GM23338 (cell line): ENCODE results near the gene PARVG. TPM values are rescaled to one million over a fixed set of nuclear protein-coding genes. Genes with fewer than 3 reads are reported as not detected.

ENCODE experiments used
- CREB1 ChIP-seq: fragments of 250-450 bp; sonication (Bioruptor Pico); IDR thresholded peaks from 2 replicates; pipeline ENCODE4 v1.5.0; 2020; ENCODE audit warnings: low read depth, mild to moderate bottlenecking, moderate library complexity
- JUNB ChIP-seq: IDR thresholded peaks from one replicate; pipeline ENCODE4 v1.6.1; 2016; ENCODE audit warnings: antibody characterized with exemption; ENCODE audit not compliant: unreplicated experiment
- NANOG ChIP-seq: IDR thresholded peaks from 2 replicates; pipeline ENCODE4 v1.6.1; 2016; ENCODE audit warnings: antibody characterized with exemption, borderline replicate concordance
- STAT1 ChIP-seq: IDR thresholded peaks from one replicate; pipeline ENCODE4 v1.6.1; 2016; ENCODE audit warnings: antibody characterized with exemption; ENCODE audit not compliant: unreplicated experiment
- ZNF114 ChIP-seq: fragments of 250-450 bp; sonication (Bioruptor Pico); IDR thresholded peaks from 2 replicates; pipeline ENCODE4 v1.5.0; 2020; ENCODE audit warnings: mild to moderate bottlenecking, moderate library complexity
- ZNF331 ChIP-seq: fragments of 250-450 bp; sonication (Bioruptor Pico); IDR thresholded peaks from 2 replicates; pipeline ENCODE4 v1.5.0; 2020; ENCODE audit warnings: low read depth, mild to moderate bottlenecking, moderate library complexity
- polyA plus RNA-seq: library from polyadenylated mRNA; unstranded; fragments of >200 nt; fragmentation: Nextera tagmentation; extraction: Ambion mirVana; gene quantifications from 2 replicates; pipeline ENCODE4 v1.2.1, GENCODE V29; 2016
- total RNA-seq: library from RNA; depleted of rRNA; stranded (reverse); fragments of >200 nt; shearing (Covaris generic); gene quantifications from 2 replicates; pipeline ENCODE4 v1.2.3, GENCODE V29; 2014
- TF ChIP-seq, protein P1 (sequence below): fragments of 250-450 bp; sonication (Bioruptor Pico); IDR thresholded peaks from 2 replicates; pipeline ENCODE4 v1.5.0; 2020; ENCODE audit warnings: mild to moderate bottlenecking, moderate library complexity
- TF ChIP-seq, protein P2 (sequence below): IDR thresholded peaks from one replicate; pipeline ENCODE4 v1.6.1; 2018; ENCODE audit warnings: antibody characterized with exemption; ENCODE audit not compliant: unreplicated experiment
- TF ChIP-seq, protein P3 (sequence below): IDR thresholded peaks from 2 replicates; pipeline ENCODE4 v1.6.1; 2016; ENCODE audit warnings: antibody characterized with exemption

PARVG gene
- total and polyA plus RNA-seq, 2 experiments from 2014 or later: 0.14 to 0.31 TPM

DNA sequence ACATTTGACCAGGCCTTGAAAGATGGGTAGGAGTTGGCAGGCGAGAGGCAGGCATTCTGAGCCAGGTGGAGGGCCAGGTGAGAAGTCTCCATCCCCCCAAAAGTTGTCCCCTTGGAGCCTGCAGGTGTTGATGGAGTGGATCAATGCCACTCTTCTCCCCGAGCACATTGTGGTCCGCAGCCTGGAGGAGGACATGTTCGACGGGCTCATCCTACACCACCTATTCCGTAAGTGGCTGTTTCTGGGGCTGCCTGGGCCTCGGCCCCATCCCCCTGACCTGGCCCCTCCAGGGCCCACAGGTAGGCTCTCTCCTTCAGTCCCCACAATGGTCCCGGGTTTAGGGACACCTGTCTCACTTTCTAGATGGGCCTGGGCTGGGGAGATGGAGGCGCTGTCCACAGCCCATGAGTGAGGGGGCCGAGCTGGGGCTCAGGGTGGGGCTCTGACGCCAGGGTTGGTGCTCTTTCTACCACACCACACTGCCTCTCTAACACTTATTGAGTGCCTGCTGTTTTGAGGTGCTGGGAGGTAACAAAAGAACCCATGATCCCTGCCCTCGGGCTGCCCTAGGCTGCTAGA, 7.0 kb downstream of the PARVG start (continued):
- TF ChIP-seq, protein P1, sequence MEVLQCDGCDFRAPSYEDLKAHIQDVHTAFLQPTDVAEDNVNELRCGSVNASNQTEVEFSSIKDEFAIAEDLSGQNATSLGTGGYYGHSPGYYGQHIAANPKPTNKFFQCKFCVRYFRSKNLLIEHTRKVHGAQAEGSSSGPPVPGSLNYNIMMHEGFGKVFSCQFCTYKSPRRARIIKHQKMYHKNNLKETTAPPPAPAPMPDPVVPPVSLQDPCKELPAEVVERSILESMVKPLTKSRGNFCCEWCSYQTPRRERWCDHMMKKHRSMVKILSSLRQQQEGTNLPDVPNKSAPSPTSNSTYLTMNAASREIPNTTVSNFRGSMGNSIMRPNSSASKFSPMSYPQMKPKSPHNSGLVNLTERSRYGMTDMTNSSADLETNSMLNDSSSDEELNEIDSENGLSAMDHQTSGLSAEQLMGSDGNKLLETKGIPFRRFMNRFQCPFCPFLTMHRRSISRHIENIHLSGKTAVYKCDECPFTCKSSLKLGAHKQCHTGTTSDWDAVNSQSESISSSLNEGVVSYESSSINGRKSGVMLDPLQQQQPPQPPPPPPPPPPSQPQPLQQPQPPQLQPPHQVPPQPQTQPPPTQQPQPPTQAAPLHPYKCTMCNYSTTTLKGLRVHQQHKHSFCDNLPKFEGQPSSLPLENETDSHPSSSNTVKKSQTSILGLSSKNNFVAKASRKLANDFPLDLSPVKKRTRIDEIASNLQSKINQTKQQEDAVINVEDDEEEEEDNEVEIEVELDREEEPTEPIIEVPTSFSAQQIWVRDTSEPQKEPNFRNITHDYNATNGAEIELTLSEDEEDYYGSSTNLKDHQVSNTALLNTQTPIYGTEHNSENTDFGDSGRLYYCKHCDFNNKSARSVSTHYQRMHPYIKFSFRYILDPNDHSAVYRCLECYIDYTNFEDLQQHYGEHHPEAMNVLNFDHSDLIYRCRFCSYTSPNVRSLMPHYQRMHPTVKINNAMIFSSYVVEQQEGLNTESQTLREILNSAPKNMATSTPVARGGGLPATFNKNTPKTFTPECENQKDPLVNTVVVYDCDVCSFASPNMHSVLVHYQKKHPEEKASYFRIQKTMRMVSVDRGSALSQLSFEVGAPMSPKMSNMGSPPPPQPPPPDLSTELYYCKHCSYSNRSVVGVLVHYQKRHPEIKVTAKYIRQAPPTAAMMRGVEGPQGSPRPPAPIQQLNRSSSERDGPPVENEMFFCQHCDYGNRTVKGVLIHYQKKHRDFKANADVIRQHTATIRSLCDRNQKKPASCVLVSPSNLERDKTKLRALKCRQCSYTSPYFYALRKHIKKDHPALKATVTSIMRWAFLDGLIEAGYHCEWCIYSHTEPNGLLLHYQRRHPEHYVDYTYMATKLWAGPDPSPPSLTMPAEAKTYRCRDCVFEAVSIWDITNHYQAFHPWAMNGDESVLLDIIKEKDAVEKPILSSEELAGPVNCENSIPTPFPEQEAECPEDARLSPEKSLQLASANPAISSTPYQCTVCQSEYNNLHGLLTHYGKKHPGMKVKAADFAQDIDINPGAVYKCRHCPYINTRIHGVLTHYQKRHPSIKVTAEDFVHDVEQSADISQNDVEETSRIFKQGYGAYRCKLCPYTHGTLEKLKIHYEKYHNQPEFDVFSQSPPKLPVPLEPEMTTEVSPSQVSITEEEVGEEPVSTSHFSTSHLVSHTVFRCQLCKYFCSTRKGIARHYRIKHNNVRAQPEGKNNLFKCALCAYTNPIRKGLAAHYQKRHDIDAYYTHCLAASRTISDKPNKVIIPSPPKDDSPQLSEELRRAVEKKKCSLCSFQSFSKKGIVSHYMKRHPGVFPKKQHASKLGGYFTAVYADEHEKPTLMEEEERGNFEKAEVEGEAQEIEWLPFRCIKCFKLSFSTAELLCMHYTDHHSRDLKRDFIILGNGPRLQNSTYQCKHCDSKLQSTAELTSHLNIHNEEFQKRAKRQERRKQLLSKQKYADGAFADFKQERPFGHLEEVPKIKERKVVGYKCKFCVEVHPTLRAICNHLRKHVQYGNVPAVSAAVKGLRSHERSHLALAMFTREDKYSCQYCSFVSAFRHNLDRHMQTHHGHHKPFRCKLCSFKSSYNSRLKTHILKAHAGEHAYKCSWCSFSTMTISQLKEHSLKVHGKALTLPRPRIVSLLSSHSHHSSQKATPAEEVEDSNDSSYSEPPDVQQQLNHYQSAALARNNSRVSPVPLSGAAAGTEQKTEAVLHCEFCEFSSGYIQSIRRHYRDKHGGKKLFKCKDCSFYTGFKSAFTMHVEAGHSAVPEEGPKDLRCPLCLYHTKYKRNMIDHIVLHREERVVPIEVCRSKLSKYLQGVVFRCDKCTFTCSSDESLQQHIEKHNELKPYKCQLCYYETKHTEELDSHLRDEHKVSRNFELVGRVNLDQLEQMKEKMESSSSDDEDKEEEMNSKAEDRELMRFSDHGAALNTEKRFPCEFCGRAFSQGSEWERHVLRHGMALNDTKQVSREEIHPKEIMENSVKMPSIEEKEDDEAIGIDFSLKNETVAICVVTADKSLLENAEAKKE: no peak
- TF ChIP-seq ZNF114 (CRISPR knock-in tag) (no peak), NANOG (no peak), ZNF331 (no peak), JUNB (no peak), CREB1 (CRISPR knock-in tag) (no peak), STAT1 (no peak)
- TF ChIP-seq, protein P2, sequence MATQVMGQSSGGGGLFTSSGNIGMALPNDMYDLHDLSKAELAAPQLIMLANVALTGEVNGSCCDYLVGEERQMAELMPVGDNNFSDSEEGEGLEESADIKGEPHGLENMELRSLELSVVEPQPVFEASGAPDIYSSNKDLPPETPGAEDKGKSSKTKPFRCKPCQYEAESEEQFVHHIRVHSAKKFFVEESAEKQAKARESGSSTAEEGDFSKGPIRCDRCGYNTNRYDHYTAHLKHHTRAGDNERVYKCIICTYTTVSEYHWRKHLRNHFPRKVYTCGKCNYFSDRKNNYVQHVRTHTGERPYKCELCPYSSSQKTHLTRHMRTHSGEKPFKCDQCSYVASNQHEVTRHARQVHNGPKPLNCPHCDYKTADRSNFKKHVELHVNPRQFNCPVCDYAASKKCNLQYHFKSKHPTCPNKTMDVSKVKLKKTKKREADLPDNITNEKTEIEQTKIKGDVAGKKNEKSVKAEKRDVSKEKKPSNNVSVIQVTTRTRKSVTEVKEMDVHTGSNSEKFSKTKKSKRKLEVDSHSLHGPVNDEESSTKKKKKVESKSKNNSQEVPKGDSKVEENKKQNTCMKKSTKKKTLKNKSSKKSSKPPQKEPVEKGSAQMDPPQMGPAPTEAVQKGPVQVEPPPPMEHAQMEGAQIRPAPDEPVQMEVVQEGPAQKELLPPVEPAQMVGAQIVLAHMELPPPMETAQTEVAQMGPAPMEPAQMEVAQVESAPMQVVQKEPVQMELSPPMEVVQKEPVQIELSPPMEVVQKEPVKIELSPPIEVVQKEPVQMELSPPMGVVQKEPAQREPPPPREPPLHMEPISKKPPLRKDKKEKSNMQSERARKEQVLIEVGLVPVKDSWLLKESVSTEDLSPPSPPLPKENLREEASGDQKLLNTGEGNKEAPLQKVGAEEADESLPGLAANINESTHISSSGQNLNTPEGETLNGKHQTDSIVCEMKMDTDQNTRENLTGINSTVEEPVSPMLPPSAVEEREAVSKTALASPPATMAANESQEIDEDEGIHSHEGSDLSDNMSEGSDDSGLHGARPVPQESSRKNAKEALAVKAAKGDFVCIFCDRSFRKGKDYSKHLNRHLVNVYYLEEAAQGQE: no peak
- TF ChIP-seq, protein P3, sequence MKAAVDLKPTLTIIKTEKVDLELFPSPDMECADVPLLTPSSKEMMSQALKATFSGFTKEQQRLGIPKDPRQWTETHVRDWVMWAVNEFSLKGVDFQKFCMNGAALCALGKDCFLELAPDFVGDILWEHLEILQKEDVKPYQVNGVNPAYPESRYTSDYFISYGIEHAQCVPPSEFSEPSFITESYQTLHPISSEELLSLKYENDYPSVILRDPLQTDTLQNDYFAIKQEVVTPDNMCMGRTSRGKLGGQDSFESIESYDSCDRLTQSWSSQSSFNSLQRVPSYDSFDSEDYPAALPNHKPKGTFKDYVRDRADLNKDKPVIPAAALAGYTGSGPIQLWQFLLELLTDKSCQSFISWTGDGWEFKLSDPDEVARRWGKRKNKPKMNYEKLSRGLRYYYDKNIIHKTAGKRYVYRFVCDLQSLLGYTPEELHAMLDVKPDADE: no peak
